ENCODE measurements around the gene ZFHX3.
A peak's percentile ranks its signal among the peaks of the same experiment; 100 is the strongest.

ZFHX3 gene, protein sequence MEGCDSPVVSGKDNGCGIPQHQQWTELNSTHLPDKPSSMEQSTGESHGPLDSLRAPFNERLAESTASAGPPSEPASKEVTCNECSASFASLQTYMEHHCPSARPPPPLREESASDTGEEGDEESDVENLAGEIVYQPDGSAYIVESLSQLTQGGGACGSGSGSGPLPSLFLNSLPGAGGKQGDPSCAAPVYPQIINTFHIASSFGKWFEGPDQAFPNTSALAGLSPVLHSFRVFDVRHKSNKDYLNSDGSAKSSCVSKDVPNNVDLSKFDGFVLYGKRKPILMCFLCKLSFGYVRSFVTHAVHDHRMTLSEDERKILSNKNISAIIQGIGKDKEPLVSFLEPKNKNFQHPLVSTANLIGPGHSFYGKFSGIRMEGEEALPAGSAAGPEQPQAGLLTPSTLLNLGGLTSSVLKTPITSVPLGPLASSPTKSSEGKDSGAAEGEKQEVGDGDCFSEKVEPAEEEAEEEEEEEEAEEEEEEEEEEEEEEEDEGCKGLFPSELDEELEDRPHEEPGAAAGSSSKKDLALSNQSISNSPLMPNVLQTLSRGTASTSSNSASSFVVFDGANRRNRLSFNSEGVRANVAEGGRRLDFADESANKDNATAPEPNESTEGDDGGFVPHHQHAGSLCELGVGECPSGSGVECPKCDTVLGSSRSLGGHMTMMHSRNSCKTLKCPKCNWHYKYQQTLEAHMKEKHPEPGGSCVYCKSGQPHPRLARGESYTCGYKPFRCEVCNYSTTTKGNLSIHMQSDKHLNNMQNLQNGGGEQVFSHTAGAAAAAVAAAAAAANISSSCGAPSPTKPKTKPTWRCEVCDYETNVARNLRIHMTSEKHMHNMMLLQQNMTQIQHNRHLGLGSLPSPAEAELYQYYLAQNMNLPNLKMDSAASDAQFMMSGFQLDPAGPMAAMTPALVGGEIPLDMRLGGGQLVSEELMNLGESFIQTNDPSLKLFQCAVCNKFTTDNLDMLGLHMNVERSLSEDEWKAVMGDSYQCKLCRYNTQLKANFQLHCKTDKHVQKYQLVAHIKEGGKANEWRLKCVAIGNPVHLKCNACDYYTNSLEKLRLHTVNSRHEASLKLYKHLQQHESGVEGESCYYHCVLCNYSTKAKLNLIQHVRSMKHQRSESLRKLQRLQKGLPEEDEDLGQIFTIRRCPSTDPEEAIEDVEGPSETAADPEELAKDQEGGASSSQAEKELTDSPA (N-terminal part only)

DNA sequence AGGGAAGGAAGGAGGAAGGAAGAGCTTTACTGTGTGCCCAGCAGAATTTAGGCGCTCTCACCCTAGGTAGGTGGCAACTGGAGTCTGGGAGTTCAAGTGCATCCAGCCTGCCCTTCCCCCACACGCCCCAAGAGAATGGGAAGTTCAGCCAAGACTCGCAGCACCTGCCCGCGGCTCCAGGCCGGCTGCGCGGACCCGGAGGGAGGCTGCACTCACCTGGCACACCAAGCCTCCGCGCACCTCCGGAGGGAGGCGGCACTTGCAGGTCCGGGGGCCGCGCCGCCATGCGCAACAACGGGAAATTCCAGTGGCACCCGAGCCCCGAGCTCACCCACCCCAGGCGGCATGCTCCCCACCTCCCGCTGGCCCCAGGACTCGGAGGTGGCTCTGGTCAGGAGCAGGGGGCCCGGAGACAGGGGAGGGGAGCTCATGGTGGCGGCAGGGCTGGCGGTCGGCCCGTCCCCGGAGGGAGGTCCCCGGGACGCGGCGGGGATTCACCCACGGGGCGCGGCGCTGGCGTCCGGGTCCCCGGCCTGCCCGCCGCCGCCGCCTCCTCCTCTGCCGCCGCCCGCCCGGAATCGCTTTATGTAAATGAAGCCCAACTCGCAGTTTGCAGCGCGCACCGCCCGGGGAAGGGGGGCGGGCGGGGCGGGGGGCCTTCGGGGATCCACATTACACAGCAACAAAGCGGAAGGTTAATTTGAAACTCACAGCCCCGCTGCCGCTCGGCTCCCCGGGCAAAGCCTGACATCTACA lies at the start of gene ZFHX3:
TSS of gene ZFHX3 (minus strand) at position 593 of the 756 bp plus-strand sequence. CDS start 87,983 bp downstream, outside the sequence.
- peak; percentile 70 for DNase-seq (ENCODE audit: extremely low spot score)
- TF ChIP-seq, protein P1, sequence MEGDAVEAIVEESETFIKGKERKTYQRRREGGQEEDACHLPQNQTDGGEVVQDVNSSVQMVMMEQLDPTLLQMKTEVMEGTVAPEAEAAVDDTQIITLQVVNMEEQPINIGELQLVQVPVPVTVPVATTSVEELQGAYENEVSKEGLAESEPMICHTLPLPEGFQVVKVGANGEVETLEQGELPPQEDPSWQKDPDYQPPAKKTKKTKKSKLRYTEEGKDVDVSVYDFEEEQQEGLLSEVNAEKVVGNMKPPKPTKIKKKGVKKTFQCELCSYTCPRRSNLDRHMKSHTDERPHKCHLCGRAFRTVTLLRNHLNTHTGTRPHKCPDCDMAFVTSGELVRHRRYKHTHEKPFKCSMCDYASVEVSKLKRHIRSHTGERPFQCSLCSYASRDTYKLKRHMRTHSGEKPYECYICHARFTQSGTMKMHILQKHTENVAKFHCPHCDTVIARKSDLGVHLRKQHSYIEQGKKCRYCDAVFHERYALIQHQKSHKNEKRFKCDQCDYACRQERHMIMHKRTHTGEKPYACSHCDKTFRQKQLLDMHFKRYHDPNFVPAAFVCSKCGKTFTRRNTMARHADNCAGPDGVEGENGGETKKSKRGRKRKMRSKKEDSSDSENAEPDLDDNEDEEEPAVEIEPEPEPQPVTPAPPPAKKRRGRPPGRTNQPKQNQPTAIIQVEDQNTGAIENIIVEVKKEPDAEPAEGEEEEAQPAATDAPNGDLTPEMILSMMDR (IDR thresholded peaks at IDR 0.05; ENCODE audit: control extremely low read depth, extremely low read depth, low read depth, missing control alignments): peak; percentile 45
- CTCF ChIA-PET: no interaction called here
- POLR2A ChIA-PET: no interaction called here

DNA sequence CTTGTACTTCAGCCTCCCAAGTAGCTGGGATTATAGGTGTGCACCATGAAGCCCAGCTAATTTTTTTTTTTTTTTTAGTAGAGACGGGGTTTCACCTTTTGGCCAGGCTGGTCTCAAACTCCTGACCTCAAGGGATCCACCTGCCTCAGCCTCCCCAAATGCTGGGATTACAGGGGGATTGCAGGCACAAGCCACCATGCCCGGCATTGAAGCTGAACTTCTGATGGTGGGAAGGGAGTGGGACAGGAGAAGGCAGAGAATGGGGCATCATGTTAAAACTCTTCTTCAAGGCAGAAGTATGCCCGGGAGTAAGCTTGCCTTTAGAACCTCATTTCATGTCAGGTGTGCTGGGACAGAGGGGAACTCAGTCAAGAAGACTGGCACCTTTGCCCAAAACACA lies 48.6 kb upstream of the ZFHX3 start:
- ChIA-PET POLR2A (no interaction called here), CTCF (no interaction called here)
- DNase-seq (ENCODE audit: extremely low spot score): no peak
- TF ChIP-seq, protein P1 (IDR thresholded peaks at IDR 0.05; ENCODE audit: control extremely low read depth, extremely low read depth, low read depth, missing control alignments): no peak

DNA sequence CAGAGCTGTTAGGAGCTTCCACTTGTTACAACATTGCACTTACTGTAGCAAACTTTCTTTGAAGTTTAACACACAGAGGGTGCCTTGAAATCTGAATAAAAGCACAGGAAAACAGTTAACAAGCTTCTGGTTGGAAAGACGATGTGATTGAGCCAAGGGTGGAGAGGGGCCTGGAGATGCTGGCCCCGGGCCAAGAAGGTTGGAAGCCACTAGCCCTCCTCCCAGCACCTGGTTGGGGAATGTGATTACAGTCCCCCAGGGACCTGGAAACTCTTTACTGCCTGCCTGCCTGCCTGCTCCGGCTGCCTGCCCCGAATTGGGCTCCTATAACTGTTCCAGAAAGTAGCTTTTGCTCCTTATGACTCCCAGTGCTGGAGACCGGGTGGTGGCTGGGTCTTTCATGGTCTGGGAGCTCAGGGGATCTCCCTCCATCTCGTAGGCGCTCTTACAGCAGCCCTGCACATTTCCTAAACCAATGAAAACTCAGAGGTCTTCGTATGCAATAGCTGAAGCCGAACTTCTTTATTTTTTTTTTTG lies 48.0 kb upstream of the ZFHX3 start:
- TF ChIP-seq, protein P1 (IDR thresholded peaks at IDR 0.05; ENCODE audit: control extremely low read depth, extremely low read depth, low read depth, missing control alignments): no peak
- DNase-seq (ENCODE audit: extremely low spot score): no peak
- CTCF ChIA-PET: interaction anchor here (0.7 to 1.0 kb wide), 2 partner anchors 13 to 27 kb away, joined by 3 read pairs; no protein-coding TSS in a partner anchor
- POLR2A ChIA-PET: no interaction called here

DNA sequence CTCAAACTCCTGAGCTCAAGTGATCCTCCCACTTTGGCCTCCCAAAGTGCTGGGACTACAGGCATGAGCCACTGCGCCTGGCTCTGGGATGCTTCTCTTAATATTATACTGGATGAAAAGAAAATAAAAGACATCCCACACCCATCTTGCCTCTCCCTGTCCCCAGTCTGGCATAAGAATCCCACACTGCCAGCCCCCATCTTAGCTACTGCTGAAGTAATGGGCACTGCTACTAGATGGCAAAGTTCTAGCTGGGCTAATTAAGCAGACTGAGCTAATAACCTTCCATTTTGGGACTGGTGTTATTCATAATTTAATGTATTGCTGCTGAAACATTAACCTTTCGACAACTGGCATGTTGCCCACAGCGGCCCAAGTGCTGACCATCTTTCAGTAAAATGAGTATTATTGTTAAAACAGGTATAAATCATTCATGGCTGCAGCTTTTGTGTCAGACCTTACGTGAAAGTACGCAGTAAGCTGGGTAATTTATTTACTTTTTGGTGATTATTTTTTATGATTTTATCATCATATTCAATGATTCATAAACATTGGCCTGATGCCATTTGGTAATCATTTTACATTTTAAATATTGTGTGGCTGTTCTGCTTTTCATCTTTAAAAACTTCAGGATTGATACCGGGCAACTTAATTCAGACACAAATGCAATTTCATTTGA lies 47.4 kb upstream of the ZFHX3 start:
- TF ChIP-seq, protein P1 (IDR thresholded peaks at IDR 0.05; ENCODE audit: control extremely low read depth, extremely low read depth, low read depth, missing control alignments): no peak
- ChIA-PET POLR2A (no interaction called here), CTCF (interaction anchor here (0.7 to 1.0 kb wide), 2 partner anchors 12 to 28 kb away, joined by 3 read pairs; no protein-coding TSS in a partner anchor)
- DNase-seq (ENCODE audit: extremely low spot score): no peak

DNA sequence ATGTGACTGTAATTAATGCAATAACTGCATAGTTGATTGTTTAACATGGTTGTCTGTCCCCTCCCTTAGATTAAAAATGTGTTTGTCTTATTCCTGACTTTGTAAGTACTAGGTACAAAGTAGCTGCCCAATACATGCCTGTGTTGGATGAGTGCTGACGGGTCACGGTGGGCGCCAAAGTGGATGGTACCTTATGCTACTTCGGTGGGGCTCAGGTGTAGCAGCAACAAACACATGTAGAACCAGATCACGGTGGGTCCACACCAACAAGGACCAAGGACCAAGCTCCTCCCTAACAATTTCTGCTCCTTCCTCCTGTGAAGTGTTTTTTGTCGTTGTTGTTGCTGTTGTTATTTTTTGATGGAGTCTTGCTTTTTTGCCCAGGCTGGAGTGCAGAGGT lies 46.4 kb upstream of the ZFHX3 start:
- no peak for DNase-seq (ENCODE audit: extremely low spot score)
- TF ChIP-seq, protein P1 (IDR thresholded peaks at IDR 0.05; ENCODE audit: control extremely low read depth, extremely low read depth, low read depth, missing control alignments): no peak
- CTCF ChIA-PET: no interaction called here
- POLR2A ChIA-PET: no interaction called here

Data from GM10248 (cell line).